D721Med (cell line): ENCODE measurements around the gene DCST1.
A peak's percentile ranks its signal among the peaks of the same experiment; 100 is the strongest.

Source experiments
- DNase-seq: peaks from one replicate; pipeline ENCODE4 v3.0.0; 2011; ENCODE audit warnings: low spot score; ENCODE audit not compliant: insufficient read length
- FAIRE-seq: peaks from 2 replicates; lab custom pipeline; 2011; peaks lifted over from hg19 to GRCh38; lab: Jason Lieb, UNC
- CTCF ChIP-seq: IDR thresholded peaks from 2 replicates; pipeline ENCODE4 v1.5.1; 2012; ENCODE audit warnings: mild to moderate bottlenecking, control low read depth; ENCODE audit not compliant: insufficient read depth; ENCODE audit errors: missing control alignments

Gene DCST1

GRCh38 chr1:155014709-155015508, 18.7 kb upstream of the DCST1 start:
- FAIRE-seq (no peak), DNase-seq (no peak)
- TF ChIP-seq CTCF = no peak

DNA sequence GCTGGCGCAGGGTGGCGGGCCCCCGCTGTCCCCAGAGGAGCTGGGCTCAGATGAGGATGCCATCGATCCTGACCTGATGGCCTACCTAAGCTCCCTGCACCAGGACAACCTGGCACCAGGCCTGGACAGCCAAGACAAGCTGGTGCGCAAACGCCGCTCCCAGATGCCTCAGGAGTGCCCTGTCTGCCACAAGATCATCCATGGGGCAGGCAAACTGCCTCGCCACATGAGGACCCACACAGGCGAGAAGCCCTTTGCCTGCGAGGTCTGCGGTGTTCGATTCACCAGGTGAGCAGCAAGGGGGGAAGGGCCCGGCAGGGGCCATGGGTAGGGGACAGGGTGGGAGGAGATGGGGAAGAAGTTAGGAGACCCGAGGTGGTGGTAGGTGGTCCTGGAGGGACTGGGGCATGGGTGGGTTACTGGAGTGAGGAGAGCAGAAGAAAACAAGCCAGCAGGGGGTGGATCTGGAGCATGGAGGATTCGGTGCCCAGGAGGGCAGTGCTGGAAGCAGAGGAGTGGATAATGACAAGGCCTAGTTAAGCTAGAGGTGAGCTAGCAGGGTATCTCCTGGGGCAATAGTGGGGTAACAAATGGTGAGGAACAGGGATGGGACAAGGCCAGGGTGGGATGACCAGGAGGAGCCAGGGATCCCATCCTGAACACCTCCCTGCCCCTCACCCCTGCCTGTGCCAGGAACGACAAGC, 17.9 kb upstream of the DCST1 start:
- FAIRE-seq (no peak), DNase-seq (no peak)
- no peak for TF ChIP-seq CTCF

DNA sequence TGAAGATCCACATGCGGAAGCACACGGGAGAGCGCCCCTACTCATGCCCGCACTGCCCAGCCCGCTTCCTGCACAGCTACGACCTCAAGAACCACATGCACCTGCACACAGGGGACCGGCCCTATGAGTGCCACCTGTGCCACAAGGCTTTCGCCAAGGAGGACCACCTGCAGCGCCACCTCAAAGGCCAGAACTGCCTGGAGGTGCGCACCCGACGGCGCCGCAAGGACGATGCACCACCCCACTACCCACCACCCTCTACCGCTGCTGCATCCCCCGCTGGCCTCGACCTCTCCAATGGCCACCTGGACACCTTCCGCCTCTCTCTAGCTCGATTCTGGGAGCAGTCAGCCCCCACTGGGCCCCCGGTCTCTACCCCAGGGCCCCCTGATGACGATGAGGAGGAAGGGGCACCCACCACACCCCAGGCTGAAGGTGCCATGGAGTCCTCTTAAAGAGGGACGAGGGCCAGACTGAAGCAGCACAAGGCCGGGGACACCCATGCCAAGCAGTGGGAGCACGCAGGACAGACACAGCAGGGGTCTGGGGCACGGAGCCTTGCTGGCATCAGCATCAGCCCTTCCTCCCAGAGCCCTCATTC, 17.3 kb upstream of the DCST1 start:
- TF ChIP-seq CTCF = no peak
- no peak for FAIRE-seq

DNA sequence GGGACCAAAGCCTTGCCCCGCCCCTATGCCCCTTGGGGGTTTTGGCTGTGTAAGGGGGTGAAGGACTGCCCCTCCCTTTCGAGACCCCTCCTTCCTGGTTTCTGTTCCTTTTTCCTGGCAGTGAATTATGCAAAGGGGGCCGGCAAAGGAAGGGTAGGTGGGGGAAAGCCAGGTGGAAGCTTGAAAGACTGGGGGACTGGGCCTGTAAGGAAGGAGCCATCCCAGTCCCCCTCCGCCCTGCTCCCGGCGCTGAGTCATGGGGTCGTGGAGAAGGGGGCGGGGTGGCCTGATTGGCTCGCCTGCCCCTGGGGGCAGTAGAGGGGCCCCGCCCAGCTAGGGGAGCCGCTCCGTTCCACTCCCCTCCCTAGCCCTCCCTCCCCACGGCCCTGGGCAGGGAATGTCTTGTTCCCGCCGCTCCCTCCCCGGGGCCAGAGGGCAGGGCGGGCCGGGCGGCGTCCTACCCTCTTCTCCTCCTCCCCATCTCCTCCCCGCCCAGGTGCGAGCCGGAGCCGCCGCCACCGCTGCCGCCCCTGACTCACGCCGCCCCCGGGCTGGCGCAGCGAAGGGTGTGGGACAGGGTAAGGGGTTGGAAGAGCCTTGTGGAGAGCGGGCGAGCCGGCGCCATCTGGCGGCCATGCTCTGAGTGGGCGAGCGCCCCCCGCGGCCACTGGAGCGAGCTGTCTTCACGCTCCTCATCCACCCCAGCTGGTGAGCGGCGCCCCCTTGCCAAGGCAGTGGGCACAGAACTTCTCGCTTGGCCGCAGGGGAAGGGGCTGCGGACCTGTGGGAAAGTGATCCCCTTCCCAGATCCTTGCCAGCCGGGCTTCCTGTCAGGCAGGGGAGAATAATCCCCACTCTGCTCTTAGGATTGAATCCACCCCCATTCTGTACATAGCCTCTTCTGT, 16.3 kb upstream of the DCST1 start:
- DNase-seq (peak; percentile 86), FAIRE-seq (no peak)
- peak; percentile 100 for TF ChIP-seq CTCF

More for the DNA sequence above, 17.3 kb upstream of the DCST1 start:
- DNase-seq = no peak

DNA sequence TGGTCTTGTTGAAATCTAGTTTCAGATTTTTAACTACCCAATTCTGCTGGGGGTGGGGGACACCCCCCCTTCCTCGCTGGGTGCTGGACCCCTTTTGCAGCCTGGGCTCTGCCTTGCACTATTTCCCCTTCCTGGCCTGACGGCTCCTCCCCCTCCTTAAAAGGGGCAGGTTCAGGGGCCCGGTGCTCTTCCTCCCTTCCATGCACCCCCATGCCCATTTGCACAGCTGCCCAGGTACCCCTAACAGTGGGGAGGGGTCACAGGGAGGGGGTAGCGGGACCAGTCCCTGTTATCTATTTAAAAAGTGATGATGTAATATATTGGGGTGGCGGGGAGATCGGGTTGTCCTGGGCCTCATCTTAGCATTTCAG, 15.7 kb upstream of the DCST1 start:
- no peak for FAIRE-seq
- no peak for TF ChIP-seq CTCF
- DNase-seq = no peak

DNA sequence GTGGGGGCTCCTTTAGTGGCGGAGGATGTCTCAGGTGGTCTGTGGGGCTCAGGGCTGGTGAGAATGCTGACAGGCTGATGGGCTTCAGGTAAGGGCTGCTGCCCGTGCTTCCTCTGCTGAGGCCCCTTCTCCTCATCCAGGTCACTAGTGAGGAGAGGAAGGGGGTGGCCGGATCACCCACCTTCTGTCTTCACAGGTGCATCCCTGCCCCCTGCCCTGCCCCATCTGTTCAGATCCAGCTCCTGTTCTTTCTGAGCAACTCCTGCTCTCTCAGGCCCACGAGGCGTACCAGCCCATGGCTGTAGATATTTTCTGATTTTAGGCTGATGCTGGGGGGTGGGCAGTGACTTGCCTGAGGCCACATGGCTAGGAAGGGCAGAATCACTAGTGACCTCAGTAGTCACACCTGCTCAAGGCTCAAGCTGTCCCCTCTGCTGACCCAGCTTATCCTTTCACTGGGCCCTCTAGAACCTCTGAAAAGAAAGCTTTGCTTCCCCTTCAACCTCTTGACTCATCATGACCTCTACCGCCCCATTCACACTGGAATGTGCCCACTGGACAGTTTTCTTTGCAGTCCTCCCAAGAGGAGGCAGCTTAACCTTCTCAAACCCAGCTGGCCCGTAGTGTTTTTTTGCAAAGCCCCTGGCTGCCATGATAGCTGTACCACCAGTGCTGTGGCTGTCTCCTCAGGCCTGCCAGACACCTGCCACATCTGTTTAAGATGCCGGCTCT, 14.8 kb upstream of the DCST1 start:
- FAIRE-seq (no peak), DNase-seq (no peak)
- no peak for TF ChIP-seq CTCF
